Caco-2 (cell line): ENCODE data around the gene XAF1. TPM values are rescaled to one million over a fixed set of nuclear protein-coding genes. Genes with fewer than 3 reads are reported as not detected.

Source experiments
- BruUV-seq: library from RNA; stranded (reverse); fragments of 400-500 nt; replicated peaks from 2 replicates; lab custom pipeline; 2021; lab: Mats Ljungman, UMichigan
- CTCF ChIA-PET: fragments of 300-600 bp; sonication (Branson Sonifier 250); formaldehyde crosslinking; loops from one replicate; lab custom pipeline; 2022; ENCODE audit warnings: antibody characterized with exemption; lab: Charles Lee
- POLR2A ChIA-PET: fragments of 300-600 bp; sonication (Branson Sonifier 250); formaldehyde crosslinking; loops from one replicate; lab custom pipeline; 2022; ENCODE audit warnings: antibody characterized with exemption; lab: Charles Lee
- DNase-seq, 2 experiments: peaks; one replicate each; pipeline versions ENCODE4 v3.0.0 to v3.0.0-alpha.2; 2020 to 2022
- H3K27me3 ChIP-seq: replicated peaks from 2 replicates; pipeline ENCODE4 v1.6.0; 2011; ENCODE audit warnings: low read length; ENCODE audit not compliant: control insufficient read depth, insufficient read depth
- H3K36me3 ChIP-seq: 2 replicates; pipeline ENCODE4 v1.5.1; 2011; ENCODE audit warnings: low read length; ENCODE audit not compliant: control insufficient read depth, insufficient read depth
- H3K4me1 ChIP-seq: fragments of 250-450 bp; sonication (Bioruptor Pico); 2 replicates; pipeline ENCODE4 v1.5.1; 2020; ENCODE audit warnings: mild to moderate bottlenecking
- H3K4me3 ChIP-seq: 2 replicates; pipeline ENCODE4 v1.5.1; 2011; ENCODE audit warnings: low read depth, mild to moderate bottlenecking, control low read depth, low read length
- H3K9me3 ChIP-seq: fragments of 250-450 bp; sonication (Bioruptor Pico); 2 replicates; pipeline ENCODE4 v1.5.1; 2020; ENCODE audit warnings: mild to moderate bottlenecking, moderate library complexity
- H3K27ac Mint-ChIP-seq: one replicate; pipeline ENCODE4 v1.8.0; 2022; ENCODE audit warnings: mixed read lengths; ENCODE audit not compliant: unreplicated experiment
- H3K27me3 Mint-ChIP-seq: one replicate; pipeline ENCODE4 v1.8.0; 2022; ENCODE audit warnings: mixed read lengths; ENCODE audit not compliant: insufficient read depth, unreplicated experiment
- H3K36me3 Mint-ChIP-seq: one replicate; pipeline ENCODE4 v1.8.0; 2022; ENCODE audit warnings: mild to moderate bottlenecking, mixed read lengths; ENCODE audit not compliant: insufficient read depth, unreplicated experiment
- H3K4me1 Mint-ChIP-seq: one replicate; pipeline ENCODE4 v1.8.0; 2022; ENCODE audit warnings: low read depth, mixed read lengths; ENCODE audit not compliant: unreplicated experiment
- H3K4me3 Mint-ChIP-seq: one replicate; pipeline ENCODE4 v1.8.0; 2022; ENCODE audit warnings: mild to moderate bottlenecking, moderate library complexity, mixed read lengths; ENCODE audit not compliant: unreplicated experiment
- H3K9me3 Mint-ChIP-seq: one replicate; pipeline ENCODE4 v1.8.0; 2022; ENCODE audit warnings: mixed read lengths; ENCODE audit not compliant: unreplicated experiment
- CTCF ChIP-seq, 2 experiments: fragments of 200-600 bp in 1 of 2; IDR thresholded peaks; 1 replicate in 1 of 2; 2 replicates in 1 of 2; pipeline versions ENCODE4 v1.5.1 to v1.8.0; 2011 to 2022; ENCODE audit warnings: antibody characterized with exemption in 1 of 2, control low read depth in 1 of 2, inconsistent platforms in 1 of 2, low read depth in 1 of 2, low read length in 1 of 2, mild to moderate bottlenecking in 1 of 2, moderate library complexity in 1 of 2; ENCODE audit not compliant: insufficient read depth in 1 of 2, severe bottlenecking in 1 of 2, unreplicated experiment in 1 of 2
- intact Hi-C: fragments of 100-400 bp; cut with micrococcal nuclease; formaldehyde crosslinking; loops from one replicate; pipeline ENCODE4 v1.10.0; 2022; ENCODE audit not compliant: unreplicated experiment
- total RNA-seq: library from RNA; stranded (reverse); gene quantifications from 2 replicates; pipeline ENCODE4 v1.2.3, GENCODE V29; 2022

The XAF1 gene
- total RNA-seq, 1 experiment from 2014 or later, result 0.25 TPM

- Mint-ChIP-seq H3K4me3 (peak overlapping the region; percentile 46), H3K9me3 (no peaks in the 10 kb centered on the region), H3K4me1 (peaks cover 7% of the 10 kb centered on the region), H3K27ac (peak overlapping the region; percentile 78), H3K27me3 (no peaks in the 10 kb centered on the region), H3K36me3 (no peaks in the 10 kb centered on the region)
- DNase-seq, result peak; percentile 51 to 72
- TSS peak; percentile 79 for BruUV-seq
- H3K36me3 ChIP-seq, result no peaks in the 10 kb centered on the region
- CTCF ChIA-PET, result interaction anchor here (0.8 to 0.9 kb wide), 2 partner anchors 9 to 219 kb away, joined by 3 to 5 read pairs; no protein-coding TSS in a partner anchor
- POLR2A ChIA-PET, result interaction anchor here (0.6 to 1.1 kb wide), 2 partner anchors 9 to 96 kb away, joined by 3 to 4 read pairs; no protein-coding TSS in a partner anchor
- H3K27me3 ChIP-seq, result no peaks in the 10 kb centered on the region
- intact Hi-C loops, result no loop called here
- no peak for TF ChIP-seq CTCF (IDR thresholded peaks at IDR 0.05; ENCODE audit: insufficient read depth in 1 of 2, low read depth in 1 of 2, low read length in 1 of 2, severe bottlenecking in 1 of 2, unreplicated experiment in 1 of 2)
- no peak overlapping the region for H3K4me3 ChIP-seq
- no peaks in the 10 kb centered on the region for H3K9me3 ChIP-seq
- peaks cover 30% of the 10 kb centered on the region for H3K4me1 ChIP-seq
Measured at GRCh38 chr17:6796017-6796886, 40.4 kb downstream of the XAF1 start.

GRCh38 chr17:6796887-6797490, 41.1 kb downstream of the XAF1 start:
- CTCF ChIA-PET, result interaction anchor here (0.8 kb wide), 1 partner anchor 10 kb away, joined by 5 read pairs; no protein-coding TSS in a partner anchor
- no peak for DNase-seq
- Histone ChIP-seq H3K9me3 (no peaks in the 10 kb centered on the region), H3K27me3 (no peaks in the 10 kb centered on the region), H3K4me1 (peaks cover 30% of the 10 kb centered on the region), H3K4me3 (no peak overlapping the region), H3K36me3 (no peaks in the 10 kb centered on the region)
- POLR2A ChIA-PET, result no interaction called here
- Mint-ChIP-seq H3K4me1 (peaks cover 7% of the 10 kb centered on the region), H3K4me3 (no peak overlapping the region), H3K27ac (peak overlapping the region; percentile 78), H3K27me3 (no peaks in the 10 kb centered on the region), H3K36me3 (no peaks in the 10 kb centered on the region), H3K9me3 (no peaks in the 10 kb centered on the region)
- intact Hi-C loops, result no loop called here
- TF ChIP-seq CTCF (IDR thresholded peaks at IDR 0.05; ENCODE audit: insufficient read depth in 1 of 2, low read depth in 1 of 2, low read length in 1 of 2, severe bottlenecking in 1 of 2, unreplicated experiment in 1 of 2), result no peak
- BruUV-seq, result no TSS peak

GRCh38 chr17:6797718-6798351, 42.0 kb downstream of the XAF1 start:
- Histone ChIP-seq H3K27me3 (no peaks in the 10 kb centered on the region), H3K9me3 (no peaks in the 10 kb centered on the region), H3K4me3 (no peak overlapping the region), H3K36me3 (no peaks in the 10 kb centered on the region), H3K4me1 (peaks cover 30% of the 10 kb centered on the region)
- Mint-ChIP-seq H3K9me3 (no peaks in the 10 kb centered on the region), H3K36me3 (no peaks in the 10 kb centered on the region), H3K4me1 (no peaks in the 10 kb centered on the region), H3K27ac (no peak overlapping the region), H3K4me3 (no peak overlapping the region), H3K27me3 (no peaks in the 10 kb centered on the region)
- no peak for DNase-seq
- no peak for TF ChIP-seq CTCF (IDR thresholded peaks at IDR 0.05; ENCODE audit: insufficient read depth in 1 of 2, low read depth in 1 of 2, low read length in 1 of 2, severe bottlenecking in 1 of 2, unreplicated experiment in 1 of 2)
- intact Hi-C loops, result no loop called here
- POLR2A ChIA-PET, result no interaction called here
- BruUV-seq, result no TSS peak
- CTCF ChIA-PET, result no interaction called here
